NCI-H128 (cell line): Measurements from ENCODE around the gene TRIM9.
A peak's percentile ranks its signal among the peaks of the same experiment; 100 is the strongest.

Experiments
- DNase-seq: peaks from one replicate; lab custom pipeline; 2025; ENCODE audit not compliant: unreplicated experiment; lab: John Stamatoyannopoulos, UW

TRIM9 gene

DNA sequence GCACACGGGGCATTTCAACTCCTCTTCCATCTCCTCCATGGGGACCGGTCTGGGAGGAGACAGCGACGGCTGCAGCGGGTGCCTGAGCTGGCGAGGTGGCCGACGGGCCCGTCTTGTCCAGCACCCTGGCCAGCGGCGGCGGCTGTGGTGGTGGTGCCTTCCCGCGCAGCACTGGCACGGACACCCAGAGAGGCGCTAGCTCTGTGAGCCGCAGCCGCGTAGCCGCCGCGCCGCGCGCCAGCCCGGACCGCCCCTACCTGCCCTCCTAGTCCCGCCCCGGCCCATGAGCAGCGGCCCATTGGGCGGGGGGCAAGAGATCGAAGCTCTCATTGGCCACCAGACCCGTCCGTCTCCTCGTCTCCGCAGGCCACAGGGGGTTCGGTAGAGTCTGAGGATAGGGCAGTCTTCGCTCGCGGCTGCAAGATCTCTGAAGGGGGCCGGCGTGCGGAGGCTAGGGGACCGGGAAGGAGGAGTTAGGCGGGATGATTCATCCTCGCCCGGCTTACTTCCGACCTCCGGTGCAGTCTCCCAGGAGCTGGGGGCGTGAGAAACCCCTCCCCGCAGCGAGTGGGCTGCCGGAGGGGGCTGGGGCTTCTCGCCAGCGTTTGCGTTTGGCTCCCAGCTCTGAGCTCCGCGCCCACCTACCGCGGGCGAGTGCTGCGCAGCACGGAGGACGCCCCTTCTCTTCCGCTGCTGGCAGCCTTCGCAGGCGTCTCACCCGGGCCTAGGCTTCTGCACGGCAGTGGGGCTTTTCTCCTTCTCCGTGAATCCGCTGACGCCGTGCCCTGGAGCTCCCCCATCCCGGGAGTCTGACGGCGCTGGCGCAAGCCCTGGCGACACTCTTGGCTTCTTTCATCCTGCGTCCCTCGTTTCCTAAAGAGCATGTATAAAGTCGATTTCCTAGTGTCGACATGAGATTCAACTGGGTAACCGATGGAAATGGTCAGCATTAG is at the start of gene TRIM9:
Gene TRIM9, minus strand, starts transcription at position 205 of the 953 bp plus-strand sequence. Its CDS starts 166 bp downstream, at position 39.
- peak; percentile 98 for DNase-seq

DNA sequence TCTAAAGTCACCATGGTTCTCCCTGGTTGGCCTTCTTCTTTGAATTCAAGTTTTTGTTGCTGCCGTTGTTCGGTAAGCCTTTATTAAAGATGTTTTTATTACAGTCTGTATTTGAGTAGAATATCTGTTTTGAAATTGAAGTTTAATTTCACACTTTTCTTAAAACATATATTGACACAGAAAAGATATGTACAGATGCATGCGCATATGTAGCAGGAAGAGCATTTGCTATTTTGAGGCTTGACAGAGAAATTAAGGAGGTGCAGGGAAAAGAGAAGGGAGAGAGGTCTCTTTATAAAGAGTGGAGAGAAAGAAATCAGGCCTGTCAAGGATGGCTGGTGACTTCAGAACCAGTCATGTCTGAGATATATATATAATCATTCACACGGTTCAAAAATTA is 46.0 kb upstream of the TRIM9 start:
- no peak for DNase-seq

- no peak for DNase-seq
These were observed 45.4 kb upstream of the TRIM9 start for GRCh38 chr14:51140338-51140737.

DNA sequence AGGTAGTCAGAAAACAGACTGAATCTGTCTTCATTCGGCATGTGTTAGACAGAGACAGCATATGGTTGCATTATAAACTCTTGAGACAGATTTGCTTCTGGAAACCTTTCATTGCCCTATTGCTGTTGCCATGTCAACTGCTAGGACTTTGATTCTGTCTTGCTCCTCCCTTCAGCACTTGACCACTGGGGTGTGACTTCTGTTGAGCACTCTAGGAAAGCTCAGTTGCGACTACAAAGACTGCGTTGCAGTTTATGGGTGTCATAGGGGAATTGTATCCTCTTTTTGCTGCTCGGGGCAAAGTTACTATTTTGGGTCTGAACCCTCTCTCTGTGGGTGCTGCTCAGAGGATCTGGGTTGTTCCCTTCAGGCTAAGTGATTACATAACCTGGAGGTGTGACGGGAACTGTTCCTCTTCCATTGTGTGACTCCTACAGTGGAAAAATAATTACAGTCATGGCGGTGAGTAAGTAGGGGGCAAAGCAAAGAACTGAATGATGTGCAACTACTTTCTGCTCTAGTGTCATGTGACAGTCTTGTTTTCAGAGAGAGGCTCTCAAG is 44.3 kb upstream of the TRIM9 start:
- DNase-seq = no peak

DNA sequence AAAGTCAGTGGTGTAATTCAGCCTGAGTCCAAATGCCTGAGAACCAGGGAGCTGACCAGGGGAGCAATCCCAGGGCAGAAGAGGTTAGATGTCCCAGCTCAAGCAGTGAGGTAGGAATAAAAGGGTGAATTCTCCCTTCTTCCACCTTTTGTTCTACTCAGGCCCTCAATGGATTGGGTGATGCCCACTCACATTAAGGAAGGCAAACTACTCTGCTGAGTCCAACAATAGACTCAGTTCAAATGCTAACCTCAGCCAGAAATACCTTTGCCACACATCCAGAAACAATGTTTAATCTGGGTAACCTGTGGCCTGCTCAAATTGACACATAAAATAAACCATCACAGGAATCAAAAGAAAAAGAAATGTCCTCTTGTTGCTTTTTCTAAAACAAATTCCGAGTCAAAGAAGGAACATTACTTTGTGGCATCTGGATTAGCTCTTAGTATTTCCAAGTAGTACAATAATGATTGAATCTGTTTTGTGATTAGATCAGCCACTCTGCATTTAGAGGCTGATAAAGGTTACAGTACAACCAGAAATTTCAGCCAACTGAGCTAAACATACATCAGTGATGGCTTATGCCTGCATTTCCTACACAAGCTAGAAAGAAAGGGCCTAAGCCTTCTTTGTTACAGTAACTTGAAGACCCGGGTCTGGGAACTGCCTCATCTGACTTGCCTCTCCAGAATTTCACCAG is 43.6 kb upstream of the TRIM9 start:
- no peak for DNase-seq

DNA sequence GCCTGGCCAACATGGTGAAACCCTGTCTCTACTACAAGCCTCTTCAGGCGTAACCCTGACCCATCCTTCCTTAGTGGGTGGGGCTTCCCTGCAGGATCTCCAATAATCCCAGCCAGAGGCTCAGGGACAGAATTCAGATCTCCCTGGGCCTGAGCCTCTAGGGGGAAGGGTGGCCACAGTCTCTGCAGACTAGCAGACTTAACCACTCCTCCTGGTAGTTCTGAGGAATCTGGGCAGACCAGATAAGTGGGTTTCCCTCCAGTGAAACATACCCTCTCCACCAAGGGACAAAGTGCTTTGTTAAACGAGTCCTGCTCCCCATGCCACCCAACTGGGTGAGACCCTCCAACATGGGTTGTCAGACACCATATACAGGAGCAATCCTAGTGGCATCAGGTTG is 36.6 kb upstream of the TRIM9 start:
- no peak for DNase-seq

DNA sequence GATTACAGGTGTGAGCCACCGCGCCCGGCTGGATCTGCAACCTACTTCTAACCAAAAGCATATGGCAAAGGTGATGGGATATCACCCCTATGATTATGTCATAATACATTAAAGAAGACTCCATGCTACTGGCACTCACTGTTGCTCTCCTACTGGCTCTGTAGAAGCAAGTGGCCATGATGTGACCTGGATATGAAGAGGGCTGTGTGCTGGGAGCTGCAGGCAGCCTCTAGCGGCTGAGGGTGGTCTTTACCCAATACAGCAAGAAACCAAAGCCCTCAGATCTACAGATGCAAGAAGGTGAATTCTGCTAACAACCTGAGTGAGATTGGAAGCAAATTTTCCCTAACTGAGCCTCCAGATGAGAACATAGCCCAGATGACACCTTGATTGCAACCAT is 34.2 kb upstream of the TRIM9 start:
- DNase-seq = no peak

DNA sequence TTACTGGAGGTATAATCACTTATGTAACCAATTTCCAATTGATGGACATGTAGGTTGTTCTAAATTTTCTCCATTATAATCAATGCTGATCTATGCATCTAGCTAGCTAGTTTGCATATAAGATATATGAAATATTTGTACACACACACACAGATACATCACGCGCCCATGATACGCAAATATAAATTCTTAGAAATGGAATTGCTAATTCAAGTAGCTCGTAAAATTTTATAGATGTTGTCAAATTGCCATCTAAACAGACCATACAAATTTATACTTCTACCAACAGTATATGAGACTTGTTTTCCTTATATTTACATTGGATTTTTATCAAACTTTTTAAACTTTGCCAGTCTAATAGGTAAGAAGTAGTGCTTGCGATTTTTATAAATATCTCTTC is 29.1 kb upstream of the TRIM9 start:
- DNase-seq = no peak

DNA sequence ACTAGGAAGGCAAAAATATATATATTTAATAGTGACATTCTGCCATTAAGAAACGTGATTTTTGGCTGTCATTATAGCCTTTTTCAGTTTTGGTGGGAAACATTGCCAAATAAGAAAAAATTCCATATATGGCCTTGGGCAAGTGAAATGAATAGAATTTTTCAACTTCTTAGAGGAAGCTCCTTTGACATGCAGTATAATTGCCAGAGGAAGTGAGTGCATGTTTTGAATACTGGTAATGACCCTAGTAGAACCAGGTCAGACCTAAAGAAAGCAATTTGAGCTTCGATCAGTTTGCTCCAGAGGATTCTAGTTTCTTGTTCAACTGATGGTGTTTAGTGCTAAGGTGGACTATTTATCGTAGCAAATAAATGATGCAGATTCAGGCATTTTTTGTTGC is 26.2 kb upstream of the TRIM9 start:
- DNase-seq = no peak

GRCh38 chr14:51119411-51120051 is 24.6 kb upstream of the TRIM9 start:
- DNase-seq = peak; percentile 24

DNA sequence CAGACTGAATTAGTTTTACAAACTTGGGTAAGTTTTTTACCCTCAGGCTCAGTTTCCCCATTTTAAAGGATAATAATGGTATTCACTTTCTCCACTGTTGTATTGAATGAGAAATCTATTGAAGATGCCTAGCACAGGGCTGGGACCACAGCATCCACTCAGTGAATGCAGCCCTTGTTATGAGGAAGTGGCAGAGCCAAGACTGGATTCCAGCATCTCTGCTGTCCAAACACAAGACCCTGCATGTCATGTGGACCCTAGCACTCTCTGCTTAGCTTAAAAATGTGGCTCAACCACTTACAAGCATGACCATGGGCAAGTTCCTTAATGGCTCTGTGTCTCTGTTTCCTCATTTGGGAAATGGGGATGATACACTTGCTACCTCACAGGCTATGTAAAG is 24.1 kb upstream of the TRIM9 start:
- no peak for DNase-seq

DNA sequence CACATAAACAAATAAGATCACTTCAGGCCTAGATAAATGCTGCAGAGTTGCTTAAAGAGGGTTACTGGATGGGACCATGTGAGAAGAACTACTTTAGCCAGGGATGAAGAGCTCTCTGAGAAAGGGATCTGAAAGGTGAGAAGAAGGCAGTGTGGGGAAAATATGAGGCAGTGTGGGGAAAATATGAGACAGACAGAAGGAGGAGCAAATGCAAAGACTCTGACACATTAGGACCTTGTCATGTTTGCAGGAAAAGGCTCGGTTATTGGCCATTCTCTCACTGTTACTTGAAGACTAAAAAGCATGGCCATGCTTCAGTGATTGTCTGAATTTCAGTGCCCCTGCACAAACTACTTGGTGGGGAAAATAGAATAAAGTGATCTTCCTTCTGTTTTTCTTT is 22.7 kb upstream of the TRIM9 start:
- no peak for DNase-seq

GRCh38 chr14:51116682-51117081 is 21.8 kb upstream of the TRIM9 start:
- no peak for DNase-seq

DNA sequence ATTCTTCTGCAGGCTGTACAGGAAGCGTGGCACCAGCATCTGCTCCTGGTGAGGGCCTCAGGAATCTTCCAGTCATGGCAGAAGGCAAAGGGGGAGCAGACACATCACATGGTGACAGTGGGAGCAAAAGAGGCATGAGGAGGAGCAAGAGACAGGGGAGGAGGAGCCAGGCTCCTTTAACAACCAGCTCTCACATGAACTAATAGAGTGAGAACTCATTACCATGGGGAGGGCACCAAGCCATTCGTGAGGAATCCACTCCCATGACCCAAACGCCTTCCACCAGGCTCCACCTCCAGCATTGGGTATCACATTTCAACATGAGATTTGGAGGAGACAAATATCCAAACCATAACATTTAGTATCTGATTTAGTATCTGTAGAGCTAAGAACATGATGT is 14.7 kb upstream of the TRIM9 start:
- DNase-seq = no peak

- DNase-seq = no peak
These were observed 12.9 kb upstream of the TRIM9 start for GRCh38 chr14:51107801-51108200.

DNA sequence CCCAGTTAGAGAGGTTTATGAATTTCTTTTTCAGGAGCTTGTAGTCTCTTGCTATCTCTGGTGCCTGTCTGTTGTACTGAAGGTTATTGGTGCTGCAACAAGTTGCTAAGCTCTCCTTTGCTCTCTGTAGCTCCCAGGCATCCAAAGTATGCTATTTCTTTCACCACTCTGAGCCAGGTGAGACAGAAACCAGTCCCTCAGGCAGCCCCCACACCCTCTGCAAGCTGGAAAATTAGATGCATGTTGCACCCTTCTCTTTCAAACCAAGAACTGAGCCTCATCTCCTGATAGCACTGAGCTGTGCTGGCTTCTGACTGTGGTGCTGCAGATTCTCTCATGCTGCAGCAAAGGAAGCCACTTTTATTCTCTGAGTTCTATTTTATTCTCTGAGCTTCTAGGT is 9.6 kb upstream of the TRIM9 start:
- no peak for DNase-seq

DNA sequence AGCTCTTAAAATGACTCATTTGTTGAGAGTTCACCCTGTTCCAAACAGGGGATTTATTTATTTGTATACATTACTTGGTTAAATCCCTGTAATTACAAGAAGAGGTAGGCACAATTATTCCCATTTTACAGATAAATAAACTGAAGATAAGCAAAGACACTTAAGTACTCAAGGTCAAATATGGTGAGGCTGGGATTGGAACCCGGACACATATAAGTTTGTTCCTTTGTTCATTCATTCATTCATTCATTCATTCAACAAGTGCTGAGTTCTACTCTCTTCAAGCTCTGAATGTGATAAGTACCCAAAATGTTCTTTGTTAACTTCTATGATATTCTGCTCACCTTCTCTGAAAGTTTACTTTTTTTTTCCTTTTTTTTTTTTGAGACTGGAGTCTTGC is 2.4 kb upstream of the TRIM9 start:
- no peak for DNase-seq

DNA sequence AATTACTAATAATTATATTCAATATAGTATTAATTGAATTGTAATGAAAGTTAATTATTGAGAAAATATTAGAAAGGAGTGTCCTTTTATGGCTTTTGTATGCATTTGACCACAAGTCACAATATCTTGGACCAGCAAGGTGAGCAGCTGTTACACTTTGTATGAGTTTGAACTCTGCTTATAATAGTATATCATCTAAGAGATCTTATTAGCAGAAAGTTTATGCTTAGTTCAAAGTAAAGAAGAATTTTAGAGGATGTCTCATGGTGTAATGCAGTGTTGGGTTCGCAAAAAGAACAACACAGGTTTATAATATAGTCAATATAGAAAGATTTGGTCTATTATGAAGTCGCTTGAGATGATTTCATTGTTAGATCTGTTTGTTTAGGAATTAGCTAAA is 2.0 kb upstream of the TRIM9 start:
- no peak for DNase-seq

DNA sequence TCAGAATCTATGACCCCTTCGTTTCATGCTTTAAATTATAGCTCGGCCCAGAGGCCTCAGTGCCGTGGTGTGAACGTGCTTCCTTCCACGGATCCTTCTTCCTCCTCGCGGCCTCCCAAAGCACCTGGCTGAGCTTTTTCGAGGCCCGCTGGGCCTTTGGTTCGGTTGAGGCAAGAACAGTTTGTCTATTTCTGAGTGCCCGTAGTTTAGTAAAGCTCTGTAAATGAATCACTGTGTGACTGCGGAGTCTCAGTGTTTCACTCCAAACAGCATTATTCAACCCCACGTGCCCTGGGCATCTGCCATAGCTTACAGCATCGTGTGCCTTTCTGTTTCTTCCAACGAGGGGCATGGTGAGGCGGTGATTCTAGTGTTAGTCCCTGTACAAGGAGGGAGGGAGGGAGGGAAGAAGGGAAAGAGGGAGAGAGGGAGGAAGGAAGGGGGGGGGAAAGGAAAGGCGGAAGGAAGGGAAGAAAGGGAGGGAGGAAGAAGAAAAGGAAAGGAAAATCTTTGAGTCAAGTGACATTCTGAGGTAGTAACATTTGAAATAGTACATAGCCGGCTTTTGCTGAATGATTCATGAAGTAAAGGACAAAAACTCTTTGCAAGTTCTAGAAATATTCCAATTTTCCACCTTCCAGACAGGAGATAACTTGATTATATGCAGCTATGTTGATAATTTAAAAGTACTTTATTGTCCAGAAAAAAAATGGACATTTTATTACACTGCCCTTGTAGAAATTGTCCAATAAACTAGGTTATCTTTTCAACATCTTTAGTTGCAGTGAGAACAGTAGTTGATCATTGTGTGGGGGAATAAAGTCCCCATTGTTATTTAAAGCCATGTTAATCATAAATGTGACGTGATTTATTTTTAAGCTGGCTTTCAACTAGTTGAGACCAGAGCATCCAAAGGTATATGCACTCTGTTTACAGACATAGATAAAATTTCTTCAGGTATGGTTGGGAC is 1.2 kb upstream of the TRIM9 start:
- no peak for DNase-seq

GRCh38 chr14:51094282-51094821 is 553 bp downstream of the TRIM9 start:
- no peak for DNase-seq
